Measurements from ENCODE around the gene TTC39C.

GRCh38 chr18:24115628-24116027, 101.1 kb downstream of the TTC39C start:
- TF ChIP-seq CTCF (IDR thresholded peaks at IDR 0.05), result no peak
- no peak for TF ChIP-seq POLR2A (IDR thresholded peaks at IDR 0.05)
